Measurements from ENCODE around the gene TSPAN4. TPM values are rescaled to one million over a fixed set of nuclear protein-coding genes. Genes with fewer than 3 reads are reported as not detected.

The TSPAN4 gene, protein sequence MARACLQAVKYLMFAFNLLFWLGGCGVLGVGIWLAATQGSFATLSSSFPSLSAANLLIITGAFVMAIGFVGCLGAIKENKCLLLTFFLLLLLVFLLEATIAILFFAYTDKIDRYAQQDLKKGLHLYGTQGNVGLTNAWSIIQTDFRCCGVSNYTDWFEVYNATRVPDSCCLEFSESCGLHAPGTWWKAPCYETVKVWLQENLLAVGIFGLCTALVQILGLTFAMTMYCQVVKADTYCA
- 133 and 160 TPM in 2 replicates for total RNA-seq

DNA sequence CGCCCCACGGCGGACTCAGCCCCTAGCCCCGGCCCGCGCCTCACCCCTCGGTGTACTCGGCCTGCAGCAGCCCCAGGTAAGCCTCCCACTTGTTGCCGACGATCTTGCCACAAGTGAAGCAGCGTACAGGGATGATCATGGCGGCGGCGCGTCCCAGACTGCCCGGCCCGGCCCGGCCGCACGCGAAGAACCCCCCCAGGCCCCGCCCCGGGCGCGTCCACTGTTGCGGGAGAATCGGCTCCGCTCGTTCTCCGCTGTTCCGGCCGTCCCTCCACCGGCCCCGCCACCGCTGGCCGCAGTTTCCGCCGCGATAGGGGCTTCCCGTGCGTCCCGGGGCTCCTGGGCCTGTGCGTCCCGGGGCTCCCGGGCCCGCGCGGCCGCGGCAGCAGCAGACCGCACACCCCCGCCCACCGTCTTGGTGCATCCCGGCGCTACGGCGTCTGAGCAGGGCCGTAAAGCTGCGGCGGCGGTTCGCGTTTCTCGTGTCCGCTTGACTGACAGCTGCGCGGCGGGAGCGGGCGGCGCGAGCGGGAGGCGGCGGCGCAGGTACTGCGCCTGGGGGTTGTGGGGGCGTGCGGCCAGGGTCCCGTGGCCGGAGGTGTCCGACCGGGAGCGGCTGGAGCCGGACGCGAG, at the start of gene TSPAN4, which contains the start of gene POLR2L:
Gene TSPAN4 (plus strand): TSS at position 483 of the 633 bp plus-strand sequence. CDS start 7,453 bp downstream, outside the sequence.
Gene POLR2L (minus strand): TSS at position 160 of the 633 bp plus-strand sequence. CDS start 21 bp downstream, at position 139.

DNA sequence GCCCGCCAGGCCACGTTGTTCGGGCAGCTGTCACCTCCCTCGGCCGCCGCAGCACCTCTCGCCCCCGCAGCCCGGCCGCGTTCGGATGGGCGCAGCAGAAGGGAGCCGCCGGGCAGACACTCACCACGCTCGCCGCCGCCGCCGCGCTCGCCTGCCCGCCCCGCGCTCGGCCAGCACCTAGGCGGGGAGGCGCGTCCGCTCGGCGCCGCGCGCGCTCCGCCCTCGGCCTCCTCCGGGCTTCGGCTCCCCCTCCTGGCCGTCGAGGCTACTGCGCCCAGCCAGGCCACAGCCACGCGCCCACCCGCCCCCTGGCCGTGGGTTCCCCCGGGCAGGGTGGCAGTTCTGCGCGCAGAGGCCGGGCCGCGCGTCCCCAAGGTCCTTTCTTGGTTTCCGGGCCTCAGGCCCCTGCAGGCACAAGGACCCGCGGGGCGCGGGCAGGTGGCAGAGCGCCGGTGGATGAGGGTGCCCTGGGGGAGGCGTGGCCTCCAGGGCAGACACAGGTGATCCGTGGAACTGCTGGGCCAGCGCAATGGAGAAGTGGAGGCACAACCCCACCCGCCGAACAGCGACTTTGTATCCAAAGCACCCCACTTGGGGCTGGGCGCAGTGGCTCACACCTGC, 44.4 kb upstream of the TSPAN4 start, which contains the start of gene SLC25A22:
Gene SLC25A22 (minus strand): TSS at position 189 of the 621 bp plus-strand sequence. CDS start 3,275 bp downstream, outside the sequence.

DNA sequence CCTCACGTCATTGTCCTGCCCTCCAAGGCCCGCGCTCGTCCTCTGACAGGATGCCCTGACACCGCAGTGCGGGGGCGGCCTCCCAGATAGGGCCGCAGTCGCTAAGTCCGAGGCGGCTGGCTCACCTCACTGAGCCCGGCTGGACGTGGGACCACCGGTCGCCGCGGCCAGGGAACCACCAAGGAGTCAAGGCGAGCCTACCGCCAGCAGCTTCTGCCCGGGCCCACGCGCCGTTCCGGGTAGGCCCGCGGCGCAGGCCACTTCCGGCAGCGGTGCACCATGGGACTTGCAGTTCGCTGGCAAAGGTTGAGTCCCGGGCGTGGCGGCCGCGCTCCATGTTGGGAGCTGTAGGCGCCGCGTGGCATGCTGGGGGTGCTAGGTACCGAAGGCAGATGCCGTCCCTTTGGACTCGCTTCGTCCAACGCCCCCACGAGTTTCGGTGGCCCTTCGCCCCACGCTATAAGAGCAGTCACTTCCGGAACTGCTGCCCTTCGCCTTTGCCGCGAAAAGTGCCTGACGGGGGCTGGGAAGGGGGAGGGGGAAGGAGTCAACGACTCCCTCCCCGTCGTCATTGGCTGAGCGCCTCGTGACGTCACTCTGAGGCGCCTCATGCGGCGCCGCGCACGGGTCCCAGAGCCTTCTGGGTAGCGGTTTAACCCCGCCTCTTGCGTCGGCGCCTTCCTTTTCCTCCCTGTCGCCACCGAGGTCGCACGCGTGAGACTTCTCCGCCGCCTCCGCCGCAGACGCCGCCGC, 33.2 kb upstream of the TSPAN4 start, which contains the start of gene RPLP2:
Gene RPLP2 (plus strand): TSS at position 681 of the 753 bp plus-strand sequence. CDS start 268 bp downstream, outside the sequence.

DNA sequence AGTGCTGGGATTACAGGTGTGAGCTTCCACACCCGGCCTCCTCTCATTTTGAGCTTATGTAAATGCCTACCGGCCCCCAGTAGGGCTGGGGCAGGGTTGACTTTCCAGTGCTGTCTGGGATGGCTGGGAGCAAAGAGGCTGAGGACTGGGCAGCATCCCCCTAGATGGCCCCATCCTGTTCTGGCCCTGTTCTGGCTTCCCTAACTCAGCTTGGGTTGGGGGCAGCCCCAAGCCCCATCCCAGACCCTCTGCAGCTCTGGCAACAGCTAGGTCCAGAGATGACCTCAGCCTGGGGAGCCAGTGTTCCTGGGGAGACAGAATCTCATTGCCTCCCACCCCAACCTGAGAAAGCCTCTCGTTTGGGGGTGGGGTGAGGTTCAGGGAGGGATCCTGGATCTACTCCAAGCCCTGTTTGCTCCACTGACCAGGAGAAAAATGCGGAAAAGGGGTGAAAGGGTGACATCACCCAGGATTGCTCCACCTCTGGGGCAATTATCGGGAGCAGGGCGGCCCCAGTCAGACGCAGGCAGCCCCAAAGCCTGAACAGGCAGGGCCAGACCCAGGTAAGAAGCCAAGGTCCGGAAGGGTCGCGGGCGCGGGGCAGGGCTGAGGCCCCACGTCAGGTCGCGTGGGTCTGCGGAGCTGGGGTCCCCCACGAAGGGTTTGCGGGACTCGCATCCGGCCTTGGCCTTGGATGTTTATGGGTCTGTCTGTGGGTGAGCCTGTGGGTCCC, 24.1 kb upstream of the TSPAN4 start, which contains the start of gene PNPLA2:
Gene PNPLA2 (plus strand): TSS at position 519 of the 733 bp plus-strand sequence. CDS start 805 bp downstream, outside the sequence.

DNA sequence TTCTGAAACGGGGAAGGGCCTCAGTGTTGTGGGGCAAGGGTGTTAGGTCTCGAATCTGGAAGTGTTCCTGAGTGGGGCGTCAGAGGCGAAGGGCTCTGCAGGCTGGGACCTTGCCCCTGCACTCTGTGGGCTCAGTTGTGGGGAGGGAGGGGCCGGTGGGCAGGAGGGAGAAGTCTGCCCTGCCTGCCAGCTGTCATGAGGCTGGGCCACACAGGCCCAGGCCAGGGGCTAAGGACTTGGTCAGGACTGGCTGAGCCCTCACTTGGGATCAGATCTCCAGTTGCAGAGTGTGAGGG, 14.8 kb upstream of the TSPAN4 start, which contains the start of gene CRACR2B:
Gene CRACR2B (plus strand): TSS at position 23 of the 296 bp plus-strand sequence. CDS start 689 bp downstream, outside the sequence.

DNA sequence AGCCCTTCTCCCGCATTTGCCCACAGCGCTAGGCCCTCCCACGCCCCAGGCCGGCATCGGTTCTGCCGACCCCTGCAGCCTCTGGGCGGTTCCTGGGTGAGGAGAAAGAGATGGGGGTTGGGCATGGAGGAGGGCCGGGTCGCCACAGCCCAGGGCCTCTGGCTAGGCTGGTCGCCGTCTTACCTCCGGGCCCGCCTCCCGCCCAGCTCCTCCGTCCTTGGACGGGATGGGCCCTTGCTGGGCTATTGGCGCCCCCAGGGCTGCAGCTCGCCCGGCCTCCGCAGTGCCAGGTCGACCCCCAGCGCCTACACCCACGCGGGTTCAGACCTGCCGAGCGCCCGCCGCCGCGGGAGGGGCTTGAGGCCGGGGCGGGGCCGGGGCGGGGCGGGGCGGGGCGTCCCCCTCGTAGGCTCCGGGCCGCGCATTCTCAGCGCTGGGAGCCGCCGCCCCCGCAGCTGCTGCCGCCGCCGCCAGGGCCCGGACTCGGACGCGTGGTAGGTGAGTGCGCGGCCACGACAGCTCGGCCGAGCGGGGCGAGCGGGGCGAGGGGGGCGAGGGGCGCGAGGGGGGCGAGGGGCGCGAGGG, 10.0 kb upstream of the TSPAN4 start, which contains the start of gene CD151:
Gene CD151 (plus strand): TSS at position 424 of the 585 bp plus-strand sequence. CDS start 3,118 bp downstream, outside the sequence.

DNA sequence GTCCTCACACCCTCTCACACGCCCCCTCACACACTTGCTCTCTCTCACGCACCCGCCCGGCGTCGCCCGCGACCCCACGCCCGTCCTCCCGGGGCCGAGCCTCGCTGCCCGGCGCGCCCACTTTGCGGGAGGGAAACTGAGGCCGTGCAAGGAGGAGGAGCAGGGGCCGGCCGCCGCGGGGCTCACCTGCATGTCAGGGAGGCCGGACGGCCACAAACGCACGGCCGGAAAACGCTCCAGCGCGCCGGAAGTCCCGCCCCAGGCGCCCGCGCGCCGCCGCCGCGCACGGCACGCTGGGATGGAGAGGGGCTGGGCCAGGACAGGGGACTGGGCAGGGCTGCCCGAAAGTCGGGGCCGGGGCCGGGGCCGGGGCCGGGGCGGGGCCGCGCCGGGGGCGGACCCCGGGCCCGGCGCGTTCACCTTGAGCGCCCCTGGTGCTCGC, 68.0 kb downstream of the TSPAN4 start, which contains the start of gene CHID1:
Gene CHID1 (minus strand): TSS at position 222 of the 442 bp plus-strand sequence. CDS start 5,994 bp downstream, outside the sequence.

Other genes starting within 250 kb of the TSPAN4 start
- 4.5 and 7.4 TPM in 2 replicates for gene IRF7, start 226.9 kb upstream of the TSPAN4 start, total RNA-seq
- not detected in 2 replicates for gene CDHR5, start 217.9 kb upstream of the TSPAN4 start, total RNA-seq
- gene SCT, start 215.7 kb upstream of the TSPAN4 start, total RNA-seq = not detected in 2 replicates
- gene DRD4, start 205.6 kb upstream of the TSPAN4 start, total RNA-seq = 0.11 TPM in 1 of 2 replicates, not detected in the other
- gene DEAF1, start 147.6 kb upstream of the TSPAN4 start, total RNA-seq = 19.9 and 31.0 TPM in 2 replicates
- gene TMEM80, start 147.0 kb upstream of the TSPAN4 start, total RNA-seq = 9.9 and 10.5 TPM in 2 replicates
- gene EPS8L2, start 136.6 kb upstream of the TSPAN4 start, total RNA-seq = 28.1 and 39.4 TPM in 2 replicates
- gene TALDO1, start 95.4 kb upstream of the TSPAN4 start, total RNA-seq = 117 and 152 TPM in 2 replicates
- gene GATD1, start 65.4 kb upstream of the TSPAN4 start, total RNA-seq = 28.3 and 31.2 TPM in 2 replicates
- gene CEND1, start 52.8 kb upstream of the TSPAN4 start, total RNA-seq = 1.00 TPM in 2 replicates
- gene SLC25A22, start 44.6 kb upstream of the TSPAN4 start, total RNA-seq = 14.0 and 23.4 TPM in 2 replicates
- gene PIDD1, start 37.6 kb upstream of the TSPAN4 start, total RNA-seq = 11.0 and 11.4 TPM in 2 replicates
- 143 and 152 TPM in 2 replicates for gene RPLP2, start 32.9 kb upstream of the TSPAN4 start, total RNA-seq
- gene PNPLA2, start 23.9 kb upstream of the TSPAN4 start, total RNA-seq = 19.1 and 24.9 TPM in 2 replicates
- gene CRACR2B, start 14.9 kb upstream of the TSPAN4 start, total RNA-seq = 1.00 and 1.9 TPM in 2 replicates
- 655 and 749 TPM in 2 replicates for gene CD151, start 9.9 kb upstream of the TSPAN4 start, total RNA-seq
- gene POLR2L, start 323 bp upstream of the TSPAN4 start, total RNA-seq = 54.9 and 64.4 TPM in 2 replicates
- 44.0 and 67.4 TPM in 2 replicates for gene CHID1, start 68.0 kb downstream of the TSPAN4 start, total RNA-seq
- 32.4 and 39.2 TPM in 2 replicates for gene AP2A2, start 83.0 kb downstream of the TSPAN4 start, total RNA-seq
- gene MUC6, start 193.9 kb downstream of the TSPAN4 start, total RNA-seq = not detected in 2 replicates
- gene MUC2, start 232.0 kb downstream of the TSPAN4 start, total RNA-seq = under 0.01 TPM in 1 of 2 replicates, not detected in the other